GM21576 (cell line): ENCODE data around the gene GCNT4.

ENCODE experiments used
- ATAC-seq: cut with Tn5 transposase; IDR thresholded peaks from one replicate; pipeline ENCODE4 v1.9.1; 2021; ENCODE audit warnings: mild to moderate bottlenecking, moderate library complexity; ENCODE audit not compliant: unreplicated experiment

Gene GCNT4

GRCh38 chr5:75018805-75019587 is 33.4 kb downstream of the GCNT4 start:
- no peak for ATAC-seq

- no peak for ATAC-seq
Observed at GRCh38 chr5:75017971-75018370, 34.4 kb downstream of the GCNT4 start.

- no peak for ATAC-seq
Observed at GRCh38 chr5:75016896-75017295, 35.5 kb downstream of the GCNT4 start.

GRCh38 chr5:75012748-75013147 is 39.6 kb downstream of the GCNT4 start:
- ATAC-seq = no peak

GRCh38 chr5:75010838-75011237 is 41.5 kb downstream of the GCNT4 start:
- no peak for ATAC-seq

GRCh38 chr5:75009556-75010345 is 42.6 kb downstream of the GCNT4 start:
- ATAC-seq = no peak

- ATAC-seq = no peak
Observed at GRCh38 chr5:75006865-75007822, 45.2 kb downstream of the GCNT4 start.

GRCh38 chr5:75005561-75005960 is 46.8 kb downstream of the GCNT4 start:
- no peak for ATAC-seq
